Stimulated activated CD4-positive, alpha-beta T cell treated with anti-CD3 and anti-CD28 coated beads, Interleukin-2, amount 100 ng/mL, for 4 hours (primary cell): ENCODE data around the gene PHC3.
"Not testable (repeated sequence)": the region's sequence is repeated elsewhere in the genome, so short reads cannot be mapped to it uniquely, and the experiment has no call there.

Source experiments
- DNase-seq: peaks from one replicate; pipeline ENCODE4 v3.0.0-alpha.2; 2020; ENCODE audit warnings: low read depth

Gene PHC3

DNA sequence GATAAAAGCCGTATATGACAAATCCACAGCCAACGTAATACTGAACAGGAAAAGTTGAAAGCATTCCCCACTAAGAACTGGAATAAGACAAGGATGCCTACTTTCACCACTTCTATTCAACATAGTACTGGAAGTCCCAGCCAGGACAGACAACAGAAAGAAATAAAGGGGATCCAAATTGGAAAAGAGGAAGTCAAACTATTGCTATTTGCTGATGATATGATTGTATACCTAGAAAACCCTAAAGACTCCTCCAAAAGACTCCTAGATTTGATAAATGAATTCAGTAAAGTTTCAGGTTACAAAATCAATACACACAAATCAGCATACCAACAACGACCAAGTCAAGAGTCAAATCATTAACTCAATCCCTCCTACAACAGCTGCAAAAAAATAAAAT, 14.2 kb upstream of the PHC3 start:
- not testable (repeated sequence) for DNase-seq

DNA sequence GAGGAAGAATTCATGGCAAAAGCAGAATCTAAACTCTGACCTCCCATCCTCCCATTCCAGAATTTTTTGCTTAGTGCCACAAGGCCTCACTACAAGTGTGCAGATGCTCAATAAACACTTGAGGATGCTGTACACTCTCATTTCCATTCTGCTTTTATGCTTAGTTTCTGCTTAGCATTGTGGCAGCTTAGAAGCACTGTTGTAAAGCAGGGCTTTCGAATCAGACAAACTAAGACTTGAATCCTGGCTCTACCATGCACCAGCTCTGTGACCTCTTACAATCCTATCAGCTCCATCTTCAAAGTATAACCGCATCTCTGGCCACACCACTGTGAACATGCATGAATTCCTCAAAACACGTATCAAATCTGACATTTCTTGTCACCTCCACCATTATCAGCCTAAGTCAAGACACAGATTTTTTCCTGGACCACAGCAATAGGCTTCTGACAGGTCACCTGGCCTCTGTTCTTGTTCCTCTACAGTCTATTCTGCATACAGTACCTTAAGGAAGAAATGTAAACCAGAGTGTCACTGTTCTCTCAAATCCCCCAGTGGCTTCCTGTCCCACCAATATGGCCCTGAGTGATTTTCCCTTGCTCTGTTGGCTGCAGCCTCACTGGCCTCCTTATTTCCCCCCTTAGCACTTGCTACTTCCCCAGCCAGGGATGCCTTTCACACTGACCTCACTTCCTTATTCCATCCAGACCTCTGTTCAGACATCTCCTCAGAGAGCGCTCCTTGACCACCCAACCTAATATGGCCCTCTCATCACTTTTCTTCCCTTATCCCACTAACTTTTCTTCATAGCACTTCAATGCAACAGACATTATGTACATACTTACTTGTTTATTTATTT, 8.1 kb upstream of the PHC3 start:
- no peak for DNase-seq

DNA sequence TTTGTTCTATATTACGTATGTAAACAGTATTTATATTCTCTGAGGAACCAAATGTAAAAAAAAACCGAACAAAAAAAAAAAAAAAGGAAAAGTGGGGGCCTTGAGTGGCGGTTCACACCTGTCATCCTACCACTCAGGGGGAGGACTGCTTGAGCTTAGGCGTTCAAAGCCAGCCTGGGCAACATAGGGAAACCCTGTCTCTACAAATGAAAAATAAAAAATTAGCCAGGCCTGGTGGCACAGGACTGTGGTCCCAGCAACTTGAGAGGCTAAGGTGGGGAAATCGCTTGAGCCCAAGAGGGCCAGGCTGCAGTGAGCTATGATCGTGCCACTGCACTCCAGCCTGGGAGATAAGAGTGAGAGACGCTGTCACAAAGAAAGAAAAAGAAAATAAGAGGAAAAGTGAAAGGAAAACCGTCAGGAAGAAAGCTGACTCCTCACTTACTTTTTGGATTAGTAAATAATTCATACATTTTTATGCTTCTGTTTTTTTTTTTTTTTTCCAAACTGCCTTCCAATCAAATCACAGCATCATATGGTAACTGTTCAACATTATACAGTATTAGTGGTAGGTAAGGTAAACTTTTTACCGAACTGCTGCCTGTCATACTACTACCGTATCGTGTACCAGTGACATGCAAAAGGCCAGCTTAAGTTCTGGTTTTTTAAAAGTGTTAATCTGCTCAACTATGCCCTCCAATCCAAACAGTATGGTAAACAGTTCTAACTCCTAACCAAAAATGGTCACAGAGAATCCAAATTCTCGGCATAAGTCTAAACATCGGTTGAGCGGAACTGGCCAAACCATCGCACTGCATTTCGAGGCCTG, 1.2 kb downstream of the PHC3 start:
- no peak for DNase-seq

GRCh38 chr3:170179432-170179831, 2.1 kb downstream of the PHC3 start:
- DNase-seq = no peak

GRCh38 chr3:170178651-170179050, 2.9 kb downstream of the PHC3 start:
- peak; percentile 26 for DNase-seq

GRCh38 chr3:170171563-170171962, 10.0 kb downstream of the PHC3 start:
- DNase-seq = no peak

GRCh38 chr3:170164717-170165116, 16.8 kb downstream of the PHC3 start:
- DNase-seq = no peak

- DNase-seq = no peak
Observed at GRCh38 chr3:170163956-170164645, 17.4 kb downstream of the PHC3 start.

DNA sequence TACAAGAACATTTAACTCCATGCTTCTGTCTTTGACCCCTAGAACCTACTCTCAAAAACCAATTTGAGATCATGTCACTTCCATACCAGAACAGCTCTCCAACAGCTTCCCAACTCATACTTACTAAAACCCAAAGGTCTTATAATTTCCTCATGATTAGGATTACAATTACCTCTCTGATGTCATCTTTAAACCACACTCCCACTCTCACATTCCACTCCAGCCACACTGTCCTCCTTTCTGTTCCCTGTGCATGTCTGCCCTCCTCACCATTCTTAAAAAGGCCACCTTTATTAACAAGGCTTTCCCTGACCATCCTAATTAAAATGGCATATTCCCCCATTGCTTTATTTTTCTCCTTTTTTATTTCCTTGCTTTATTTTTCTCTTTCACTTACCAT, 18.9 kb downstream of the PHC3 start:
- DNase-seq = no peak

- no peak for DNase-seq
Observed at GRCh38 chr3:170162052-170162451, 19.5 kb downstream of the PHC3 start.

GRCh38 chr3:170159933-170160332, 21.6 kb downstream of the PHC3 start:
- no peak for DNase-seq

DNA sequence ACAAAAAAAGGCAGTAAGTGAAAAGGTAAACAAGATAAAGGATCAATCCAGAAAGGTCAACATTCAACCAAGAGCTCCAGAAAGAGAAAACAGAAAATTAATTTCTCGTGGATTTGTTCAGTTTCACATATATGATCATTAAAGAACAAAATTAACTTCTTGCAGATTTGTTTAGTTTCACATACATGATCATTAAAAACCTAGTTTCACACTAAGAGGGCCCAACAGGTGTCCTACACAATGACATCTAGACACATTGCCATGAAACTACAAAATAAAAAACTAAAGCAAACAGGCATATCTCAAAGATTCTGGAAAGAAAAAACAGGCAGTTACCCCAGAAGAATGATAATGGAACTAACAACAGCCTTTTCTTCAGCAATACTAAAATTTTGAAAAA, 22.1 kb downstream of the PHC3 start:
- no peak for DNase-seq

- no peak for DNase-seq
Observed at GRCh38 chr3:170155604-170156003, 25.9 kb downstream of the PHC3 start.

- no peak for DNase-seq
Observed at GRCh38 chr3:170154569-170155143, 26.9 kb downstream of the PHC3 start.

GRCh38 chr3:170154084-170154483, 27.4 kb downstream of the PHC3 start:
- DNase-seq = no peak

DNA sequence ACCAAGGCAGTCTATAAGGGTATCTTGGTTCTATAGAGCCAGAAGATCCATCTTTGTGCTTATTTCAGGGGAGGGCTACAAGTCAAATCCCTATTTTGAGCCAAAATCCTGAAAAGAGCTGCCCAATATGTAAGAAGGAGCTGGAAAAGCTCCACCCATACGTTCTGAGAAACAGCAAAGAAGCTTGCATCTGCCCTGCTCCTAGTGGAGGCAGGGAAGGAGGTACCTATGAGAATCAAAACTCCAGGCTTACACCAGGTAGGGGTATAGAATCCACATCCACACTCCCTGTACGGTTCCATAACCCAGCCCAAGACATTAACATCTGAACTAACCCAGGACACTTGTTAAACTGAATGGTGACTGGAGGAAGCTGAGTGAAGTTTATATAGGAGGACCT, 30.0 kb downstream of the PHC3 start:
- DNase-seq = no peak

- no peak for DNase-seq
Observed at GRCh38 chr3:170149016-170149415, 32.5 kb downstream of the PHC3 start.

DNA sequence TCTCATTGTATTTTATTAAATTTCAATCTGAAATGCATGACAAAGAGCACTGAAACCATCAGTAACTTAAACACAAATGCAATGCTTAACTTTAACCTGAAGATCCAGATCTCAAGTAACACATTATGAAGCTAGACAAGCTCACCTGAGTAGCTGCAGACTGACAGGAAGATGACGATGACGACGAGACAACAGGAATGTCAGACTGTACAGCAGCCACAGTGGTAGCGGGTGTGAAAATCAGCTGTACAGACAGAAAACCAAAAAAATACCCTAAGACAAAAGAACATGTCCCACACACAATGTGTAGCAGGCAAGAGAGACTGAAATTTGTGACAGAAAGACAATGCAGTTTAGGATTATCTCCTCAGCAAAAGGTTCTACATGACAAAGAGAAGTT, 36.3 kb downstream of the PHC3 start:
- no peak for DNase-seq

- DNase-seq = no peak
Observed at GRCh38 chr3:170144437-170144843, 37.1 kb downstream of the PHC3 start.

- DNase-seq = no peak
Observed at GRCh38 chr3:170142373-170142772, 39.2 kb downstream of the PHC3 start.

DNA sequence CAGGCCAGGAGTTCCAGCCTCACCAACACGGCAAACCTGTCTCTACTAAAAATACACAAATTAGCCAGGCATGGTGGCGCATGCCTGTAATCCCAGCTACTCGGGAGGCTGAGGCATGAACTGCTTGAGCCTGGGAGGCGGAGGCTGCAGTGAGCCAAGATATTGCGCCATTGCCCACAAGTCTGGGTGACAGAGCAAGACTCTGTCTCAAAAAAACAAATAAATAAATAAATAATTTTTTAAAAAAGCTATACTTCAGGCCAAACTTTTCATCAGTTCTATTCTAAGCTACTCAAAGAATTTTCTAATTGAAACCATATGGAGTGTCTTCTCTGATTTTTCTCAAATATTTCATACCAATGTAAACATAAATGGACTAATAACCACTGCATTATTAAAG, 43.5 kb downstream of the PHC3 start:
- no peak for DNase-seq

GRCh38 chr3:170132335-170132734, 49.2 kb downstream of the PHC3 start:
- DNase-seq = no peak
